Panc1 (cell line): ENCODE results near the gene LDB3.

Experiments used
- CTCF ChIP-seq: fragments of 450-650 bp; IDR thresholded peaks from 2 replicates; pipeline ENCODE4 v1.5.1; 2017; ENCODE audit warnings: mild to moderate bottlenecking
- POLR2AphosphoS5 ChIP-seq: IDR thresholded peaks from 2 replicates; pipeline ENCODE4 v1.6.1; 2012; ENCODE audit warnings: mild to moderate bottlenecking, low read depth, low read length, moderate library complexity
- SIN3A ChIP-seq: IDR thresholded peaks from 2 replicates; pipeline ENCODE4 v1.6.1; 2012; ENCODE audit warnings: low read depth, mild to moderate bottlenecking, low read length, moderate library complexity, borderline replicate concordance; ENCODE audit not compliant: insufficient read depth

GRCh38 chr10:86644152-86644793 is 24.0 kb upstream of the LDB3 start:
- TF ChIP-seq SIN3A, result no peak
- no peak for TF ChIP-seq CTCF
- no peak for TF ChIP-seq POLR2AphosphoS5
